HPDE6-E6E7 (cell line): ENCODE data around the gene ZCCHC8.
"Not testable (repeated sequence)": the region's sequence is repeated elsewhere in the genome, so short reads cannot be mapped to it uniquely, and the experiment has no call there.

ENCODE experiments used
- DNase-seq: peaks from one replicate; pipeline ENCODE4 v3.0.0; 2011; ENCODE audit warnings: missing footprints; ENCODE audit errors: extremely low spot score

The ZCCHC8 gene

DNA sequence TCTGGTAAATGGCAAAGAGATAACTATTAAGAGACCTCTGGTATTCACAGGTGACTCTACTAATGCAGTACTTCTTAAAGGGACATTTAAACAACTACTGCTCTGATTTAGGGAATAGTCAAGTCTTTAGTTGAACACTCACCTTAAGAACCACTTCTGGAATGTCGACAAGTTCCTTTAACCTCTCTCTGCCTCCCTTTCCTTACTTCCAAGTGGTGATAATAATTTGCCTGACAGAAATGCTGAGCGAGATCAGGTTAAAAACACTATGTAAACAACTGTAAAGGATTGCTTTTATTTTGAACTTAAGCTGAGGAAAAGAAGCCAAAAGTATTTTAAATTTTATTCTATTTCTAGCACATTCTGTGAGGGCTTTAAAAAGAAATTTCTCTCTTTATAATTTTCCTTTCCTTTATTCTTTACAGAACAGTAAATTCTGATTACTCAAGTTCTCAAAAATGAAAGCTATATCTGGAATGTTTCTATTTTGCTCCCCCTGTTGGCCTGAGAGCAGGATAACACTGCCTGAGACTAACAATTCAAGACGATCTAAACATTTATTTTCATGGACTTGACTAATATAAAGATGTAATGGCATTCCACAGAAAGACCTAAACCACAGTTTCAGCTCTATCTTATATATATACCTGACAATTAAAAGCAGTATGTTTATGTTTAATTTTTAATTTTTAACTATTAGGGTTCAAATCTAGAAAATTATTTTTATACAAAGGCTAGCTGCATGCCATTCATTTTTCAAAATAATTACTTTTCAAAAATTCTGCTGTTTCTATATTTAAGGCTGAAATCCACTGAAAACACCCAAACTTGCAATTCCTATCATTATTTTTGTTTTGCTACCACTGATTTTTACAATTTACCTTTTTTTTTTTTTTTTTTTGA, 29.2 kb downstream of the ZCCHC8 start:
- DNase-seq: no peak

DNA sequence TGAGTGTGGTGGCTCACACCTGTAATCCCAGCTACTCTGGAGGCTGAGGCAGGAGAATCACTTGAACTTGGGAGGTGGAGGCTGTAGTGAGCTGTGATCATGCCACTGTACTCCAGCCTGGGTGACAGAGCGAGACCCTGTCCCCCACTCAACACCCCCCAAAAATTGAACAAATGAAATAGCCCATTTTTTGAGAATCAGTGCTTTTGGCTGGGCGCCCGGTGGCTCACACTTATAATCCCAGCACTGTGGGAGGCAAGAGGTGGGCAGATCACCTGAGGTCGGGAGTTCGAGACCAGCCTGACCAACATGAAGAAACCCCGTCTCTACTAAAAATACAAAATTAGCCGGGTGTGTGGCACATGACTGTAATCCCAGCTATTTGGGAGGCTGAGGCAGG, 30.2 kb downstream of the ZCCHC8 start:
- not testable (repeated sequence) for DNase-seq

DNA sequence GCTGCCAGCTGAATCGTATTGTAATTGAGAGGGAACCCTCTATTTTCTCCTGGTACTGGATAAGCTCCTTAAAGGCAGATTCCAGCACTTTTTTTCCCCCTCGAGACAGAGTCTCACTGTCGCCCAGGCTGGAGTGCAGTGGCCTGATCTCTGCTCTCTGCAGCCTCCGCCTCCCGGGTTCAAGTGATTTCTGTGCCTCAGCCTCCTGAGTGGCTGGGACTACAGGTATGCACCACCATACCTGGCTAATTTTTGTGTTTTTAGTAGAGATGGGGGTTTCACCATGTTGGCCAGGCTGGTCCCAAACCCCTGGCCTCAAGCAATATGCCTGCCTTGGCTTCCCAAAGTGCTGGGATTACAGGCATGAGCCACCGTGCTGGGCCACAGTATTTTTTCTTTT, 30.9 kb downstream of the ZCCHC8 start:
- DNase-seq: not testable (repeated sequence)

GRCh38 chr12:122467983-122468382, 32.7 kb downstream of the ZCCHC8 start:
- peak; percentile 77 for DNase-seq

DNA sequence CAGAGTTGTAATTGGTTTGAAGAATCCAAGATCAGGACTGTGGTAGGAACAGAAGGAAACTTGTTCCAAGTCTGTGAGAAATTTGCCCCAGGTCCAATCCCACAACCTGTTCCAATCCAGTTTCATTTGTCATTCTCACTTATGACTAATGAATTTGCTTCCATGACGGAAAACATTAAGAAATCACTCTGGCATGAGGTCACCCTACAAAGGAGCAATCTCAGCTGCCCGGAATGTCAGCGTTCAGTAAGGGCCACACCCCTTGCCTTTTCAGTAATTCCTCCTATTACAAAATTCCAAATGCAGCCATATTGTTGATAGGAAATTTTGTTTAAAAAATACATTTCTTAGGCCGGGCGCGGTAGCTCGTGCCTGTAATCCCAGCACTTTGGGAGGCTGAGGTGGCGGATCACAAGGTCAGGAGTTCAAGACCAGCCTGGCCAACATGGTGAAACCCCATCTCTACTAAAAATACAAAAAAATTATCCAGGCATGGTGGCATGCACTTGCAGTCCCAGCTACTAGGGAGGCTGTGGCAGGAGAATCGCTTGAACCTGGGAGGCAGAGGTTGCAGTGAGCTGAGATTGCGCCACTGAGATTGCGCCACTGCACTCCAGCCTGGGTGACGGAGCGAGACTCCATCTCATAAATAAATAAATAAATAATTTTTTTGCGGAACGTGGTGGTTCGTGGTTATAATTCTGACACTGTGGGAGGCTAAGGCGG, 36.3 kb downstream of the ZCCHC8 start:
- peak; percentile 91 for DNase-seq

DNA sequence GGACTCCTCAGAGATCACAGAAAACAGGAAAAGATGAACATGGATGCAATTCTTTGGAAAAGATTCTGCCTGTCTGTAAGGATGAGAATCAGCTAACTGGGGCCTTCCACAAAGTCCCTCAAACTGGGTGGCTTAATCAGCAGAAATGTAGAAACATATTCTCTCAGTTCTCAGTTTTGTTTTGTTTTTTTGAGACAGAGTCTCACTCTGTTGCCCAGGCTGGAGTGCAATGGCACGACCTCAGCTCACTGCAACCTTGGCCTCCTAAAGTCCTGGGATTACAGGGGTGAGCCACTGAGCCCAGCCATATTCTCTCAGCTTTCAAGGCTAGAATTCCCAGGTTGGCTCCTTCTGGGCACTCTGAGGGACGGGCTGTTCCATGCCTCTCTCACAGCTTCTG, 40.1 kb downstream of the ZCCHC8 start:
- no peak for DNase-seq

DNA sequence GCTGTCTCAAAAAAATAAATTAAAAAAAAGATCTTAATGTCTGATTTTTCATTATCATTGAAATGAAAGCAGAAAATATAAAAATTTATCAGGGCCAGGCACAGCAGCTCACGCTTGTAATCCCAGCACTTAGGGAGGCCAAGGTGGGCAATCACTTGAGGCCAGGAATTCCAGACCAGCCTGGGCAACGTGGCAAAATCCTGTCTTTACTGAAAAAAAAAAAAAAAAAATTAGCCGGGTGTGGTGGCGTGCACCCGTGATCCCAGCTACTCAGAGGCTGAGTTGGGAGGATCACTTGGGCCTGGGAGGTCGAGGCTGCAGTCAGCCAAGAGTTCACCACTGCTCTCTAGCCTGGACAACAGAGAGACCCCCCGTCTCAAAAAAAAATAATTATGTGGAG, 40.7 kb downstream of the ZCCHC8 start:
- DNase-seq: no peak

DNA sequence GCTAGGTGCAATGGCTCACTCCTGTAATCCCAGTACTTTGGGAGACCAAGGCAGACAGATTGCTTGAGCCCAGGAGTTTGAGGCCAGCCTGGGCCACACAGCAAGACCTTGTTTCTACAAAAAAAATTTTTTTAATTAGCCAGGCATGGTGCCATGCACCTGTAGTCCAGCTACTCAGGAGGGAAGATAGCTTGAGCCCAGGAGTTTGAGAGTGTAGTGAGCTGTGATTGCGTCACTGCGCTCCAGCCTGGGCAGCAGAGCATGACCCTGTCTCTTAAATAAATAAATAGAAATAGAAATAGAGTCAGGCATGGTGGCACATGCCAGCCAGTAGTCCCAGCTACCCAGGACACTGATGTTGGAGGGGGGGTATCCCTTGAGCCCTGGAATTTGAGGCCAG, 41.5 kb downstream of the ZCCHC8 start:
- DNase-seq: no peak

DNA sequence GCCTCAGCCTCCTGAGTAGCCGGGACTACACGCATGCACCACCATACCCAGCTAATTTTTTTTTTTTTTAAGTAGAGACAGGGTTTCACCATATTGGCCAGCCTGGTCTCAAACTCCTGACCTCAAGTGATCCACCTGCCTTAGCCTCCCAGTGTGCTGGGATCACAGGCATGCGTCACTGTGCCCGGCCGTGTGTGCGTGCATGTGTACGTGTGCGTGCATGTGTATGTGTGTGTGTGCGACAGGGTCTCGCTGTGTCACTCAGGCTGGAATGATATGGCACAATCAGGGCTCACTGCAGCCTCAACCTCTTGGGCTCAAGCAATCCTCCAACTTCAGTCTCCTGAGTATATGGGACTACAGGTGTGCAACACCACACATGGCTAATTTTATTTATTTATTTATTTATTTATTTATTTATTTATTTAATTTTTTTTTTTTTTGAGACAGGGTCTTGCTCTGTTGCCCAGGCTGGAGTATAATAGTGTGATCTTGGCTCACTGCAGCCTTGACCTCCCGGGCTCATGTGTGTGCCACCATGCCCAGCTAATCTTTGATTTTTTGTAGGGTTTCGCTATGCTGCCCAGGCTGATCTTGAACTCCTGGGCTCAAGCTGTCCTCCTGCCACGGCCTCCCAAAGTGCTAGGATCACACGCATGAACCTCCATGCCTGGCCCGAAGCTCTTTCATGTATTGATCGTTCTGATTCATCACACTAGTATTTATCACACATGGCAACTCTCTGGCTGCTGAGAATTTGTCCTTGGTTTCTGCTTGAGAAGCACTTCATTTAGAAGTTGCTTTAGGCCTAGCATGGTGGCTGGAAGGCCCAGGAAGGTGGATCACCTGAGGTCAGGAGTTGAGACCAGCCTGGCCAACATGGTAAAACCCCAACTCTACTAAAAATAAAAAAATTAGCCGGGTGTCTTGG, 42.4 kb downstream of the ZCCHC8 start:
- no peak for DNase-seq

GRCh38 chr12:122457627-122458026, 43.1 kb downstream of the ZCCHC8 start:
- DNase-seq: no peak

- DNase-seq: no peak
Measured at GRCh38 chr12:122454739-122455138, 46.0 kb downstream of the ZCCHC8 start.

DNA sequence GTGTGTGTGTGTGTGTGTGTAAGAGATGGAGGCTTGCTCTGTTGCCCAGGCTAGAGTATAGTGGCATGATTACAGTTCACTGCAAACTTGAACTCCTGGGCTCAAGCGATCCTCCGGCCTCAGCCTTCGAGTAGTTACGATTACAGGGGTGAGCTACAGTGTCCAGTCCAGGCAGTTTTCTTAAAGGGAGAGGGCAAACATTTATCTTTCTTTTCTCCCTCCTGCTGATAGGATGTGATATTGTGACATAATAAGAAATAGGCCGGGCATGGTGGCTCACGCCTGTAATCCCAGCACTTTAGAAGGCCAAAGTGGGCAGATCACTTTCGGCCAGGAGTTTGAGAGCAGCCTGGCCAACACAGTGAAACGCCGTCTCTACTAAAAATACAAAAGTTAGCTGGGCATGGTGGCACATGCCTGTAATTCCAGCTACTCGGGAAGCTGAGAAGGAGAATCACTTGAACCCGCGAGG, 46.4 kb downstream of the ZCCHC8 start:
- DNase-seq: no peak

- DNase-seq: no peak
Measured at GRCh38 chr12:122452701-122453285, 47.9 kb downstream of the ZCCHC8 start.

GRCh38 chr12:122449317-122449716, 51.4 kb downstream of the ZCCHC8 start:
- DNase-seq: peak; percentile 66

GRCh38 chr12:122447825-122448224, 52.9 kb downstream of the ZCCHC8 start:
- DNase-seq: not testable (repeated sequence)

- not testable (repeated sequence) for DNase-seq
Measured at GRCh38 chr12:122446390-122446789, 54.3 kb downstream of the ZCCHC8 start.

DNA sequence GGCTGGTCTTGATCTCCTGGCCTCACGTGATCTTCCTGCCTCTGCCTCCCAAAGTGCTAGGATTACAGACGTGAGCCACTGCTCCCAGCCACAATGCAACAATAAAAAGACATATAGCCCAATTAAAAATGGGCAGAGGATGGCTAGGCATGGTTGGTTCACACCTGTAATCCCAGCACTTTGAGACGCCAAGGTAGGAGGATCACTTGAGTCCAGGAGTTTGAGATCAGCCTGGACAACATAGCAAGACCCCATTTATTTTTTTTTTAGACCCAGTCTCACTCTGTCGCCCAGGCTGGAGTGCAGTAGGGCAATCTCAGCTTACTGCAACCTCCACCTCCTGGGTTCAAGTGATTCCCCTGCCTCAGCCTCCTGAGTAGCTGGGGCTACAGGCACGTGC, 56.7 kb downstream of the ZCCHC8 start:
- not testable (repeated sequence) for DNase-seq

- DNase-seq: not testable (repeated sequence)
Measured at GRCh38 chr12:122438822-122439221, 61.9 kb downstream of the ZCCHC8 start.

- no peak for DNase-seq
Measured at GRCh38 chr12:122437656-122438121, 63.0 kb downstream of the ZCCHC8 start.

GRCh38 chr12:122435186-122435585, 65.5 kb downstream of the ZCCHC8 start:
- DNase-seq: no peak

DNA sequence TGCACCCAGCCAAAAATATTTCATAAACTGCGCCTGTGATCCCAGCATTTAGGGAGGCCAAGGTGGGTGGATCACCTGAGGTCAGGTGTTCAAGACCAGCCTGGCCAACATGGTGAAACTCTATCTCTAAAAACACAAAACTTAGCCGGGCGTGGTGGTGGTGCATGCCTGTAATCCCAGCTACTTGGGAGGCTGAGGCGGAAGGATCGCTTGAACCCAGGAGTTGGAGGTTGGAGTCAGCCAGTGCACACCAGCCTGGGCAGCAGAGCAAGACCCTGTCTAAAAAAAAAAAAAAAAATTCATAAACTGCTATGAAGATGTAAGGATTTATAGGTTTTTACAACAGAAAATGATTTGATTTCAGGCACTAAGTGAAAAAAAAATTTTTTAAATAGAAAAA, 71.7 kb downstream of the ZCCHC8 start:
- not testable (repeated sequence) for DNase-seq
